Erythroblast (primary cell): Measurements from ENCODE around the gene PBX1.

Experiments
- GATA1 ChIP-seq: IDR thresholded peaks from 2 replicates; pipeline ENCODE4 v1.6.1; 2011; ENCODE audit warnings: low read depth, mild to moderate bottlenecking, control low read depth, low read length, moderate library complexity
- POLR2A ChIP-seq: IDR thresholded peaks from 2 replicates; pipeline ENCODE4 v1.6.1; 2011; ENCODE audit warnings: mild to moderate bottlenecking, low read length

DNA sequence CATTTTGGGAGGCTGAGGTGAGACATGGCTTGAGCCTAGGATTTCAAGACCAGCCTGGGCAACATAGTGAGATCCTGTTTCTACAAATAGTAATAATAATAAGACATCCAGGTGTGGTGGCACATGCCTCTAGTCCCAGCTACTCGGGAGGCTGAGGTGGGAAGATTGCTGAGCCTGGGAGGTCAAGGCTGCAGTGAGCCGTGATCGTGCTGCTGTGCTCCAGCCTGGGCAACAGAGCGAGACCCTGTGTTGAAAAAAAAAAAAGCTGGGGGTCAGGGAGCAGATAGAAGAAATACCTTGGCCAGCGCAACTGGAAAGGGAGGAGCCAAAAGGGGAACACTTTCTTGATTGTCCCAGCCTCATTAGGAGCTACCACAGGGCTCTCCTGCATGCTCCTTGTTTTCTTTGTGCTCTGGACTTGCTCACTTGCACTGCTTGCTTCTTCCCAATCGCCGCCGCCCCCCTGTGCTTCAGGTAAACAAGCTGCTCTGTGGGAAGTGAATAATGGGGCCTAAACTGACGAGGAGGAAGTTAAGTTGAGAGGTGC lies 31.1 kb downstream of the PBX1 start:
- no peak for TF ChIP-seq POLR2A
- TF ChIP-seq GATA1, result no peak
